T-helper 2 cell treated with Interferon-gamma antibody and Interleukin-4, amounts not matched to agents 100 ng/mL and 5 ng/mL, for 36 hours (primary cell): ENCODE measurements around the gene TNFSF15. TPM values are rescaled to one million over a fixed set of nuclear protein-coding genes. Genes with fewer than 3 reads are reported as not detected.

Experiments
- intact Hi-C: fragments of 100-400 bp; cut with micrococcal nuclease; formaldehyde crosslinking; loops from one replicate; pipeline ENCODE4 v1.15.1; 2023
- total RNA-seq: library from RNA; stranded (reverse); gene quantifications from 2 replicates; pipeline ENCODE4 v1.2.3, GENCODE V29; 2022

The TNFSF15 gene
- 0.64 and 0.73 TPM in 2 replicates for total RNA-seq

DNA sequence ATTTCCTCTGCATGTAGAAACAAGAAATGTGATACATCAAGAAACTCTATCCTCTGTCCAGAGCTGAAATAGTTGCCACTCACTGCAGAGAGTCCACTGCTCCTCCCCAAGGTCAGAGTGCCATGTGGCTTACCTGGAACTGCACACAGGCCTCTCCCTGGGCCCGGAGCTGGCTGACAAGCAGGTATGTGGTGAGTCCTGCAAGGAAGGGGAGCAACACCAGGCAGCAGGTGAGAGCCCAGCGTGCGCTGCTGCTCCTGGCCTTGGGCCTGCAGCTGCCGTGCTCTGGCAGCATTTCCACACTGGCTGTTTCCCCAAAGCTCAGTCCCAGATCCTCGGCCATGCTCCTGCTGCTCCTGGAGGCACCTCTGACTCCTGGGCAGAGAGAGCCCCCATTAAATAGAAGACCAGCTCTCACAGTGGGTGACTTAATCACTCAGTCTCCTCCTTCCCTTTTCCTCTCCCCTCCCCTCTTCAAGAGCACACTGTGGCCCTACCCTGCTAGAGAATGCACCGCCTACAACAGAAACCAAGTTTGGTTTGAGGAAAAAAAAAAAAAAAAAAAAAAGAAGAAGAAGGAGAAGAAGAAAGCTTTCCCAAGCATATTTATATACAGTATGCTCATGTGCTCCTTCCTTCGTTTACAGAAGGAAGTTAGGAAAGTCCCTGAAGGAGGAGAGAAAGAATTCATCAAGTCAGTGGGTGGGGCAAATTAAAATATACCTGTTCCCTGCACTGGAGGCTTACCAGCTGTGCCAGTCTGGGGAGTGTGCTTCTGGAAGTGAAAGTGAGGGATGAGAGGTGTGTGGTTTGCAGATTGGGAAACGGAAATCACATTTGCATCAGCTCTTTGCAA, at the start of gene TNFSF15:
Gene TNFSF15, minus strand, starts transcription at position 370 of the 856 bp plus-strand sequence. Its CDS starts 27 bp downstream, at position 343.
- intact Hi-C loops, result loop anchor here (5.0 kb wide), 2 partner anchors 96 to 126 kb away; partner anchors contain the start of gene TNFSF8

DNA sequence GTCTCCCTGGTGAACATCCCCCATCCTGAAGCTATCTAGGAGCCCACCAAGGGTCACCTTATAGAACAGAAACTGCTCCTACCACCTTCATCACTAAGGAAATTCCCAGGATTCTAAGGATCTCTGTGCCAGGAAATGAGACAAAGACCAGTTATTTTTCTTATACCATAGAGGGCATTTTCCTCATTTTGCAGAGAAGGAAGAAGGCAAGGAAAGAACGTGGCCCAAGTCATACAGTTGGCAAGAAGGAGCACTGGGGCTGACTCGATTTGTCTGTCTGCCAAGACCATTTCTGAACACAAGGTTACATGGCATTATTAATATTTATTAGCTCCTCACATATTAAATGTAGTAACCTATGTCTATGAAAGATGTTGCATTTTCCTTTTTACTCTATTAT, 49.6 kb upstream of the TNFSF15 start:
- intact Hi-C loops, result no loop called here

DNA sequence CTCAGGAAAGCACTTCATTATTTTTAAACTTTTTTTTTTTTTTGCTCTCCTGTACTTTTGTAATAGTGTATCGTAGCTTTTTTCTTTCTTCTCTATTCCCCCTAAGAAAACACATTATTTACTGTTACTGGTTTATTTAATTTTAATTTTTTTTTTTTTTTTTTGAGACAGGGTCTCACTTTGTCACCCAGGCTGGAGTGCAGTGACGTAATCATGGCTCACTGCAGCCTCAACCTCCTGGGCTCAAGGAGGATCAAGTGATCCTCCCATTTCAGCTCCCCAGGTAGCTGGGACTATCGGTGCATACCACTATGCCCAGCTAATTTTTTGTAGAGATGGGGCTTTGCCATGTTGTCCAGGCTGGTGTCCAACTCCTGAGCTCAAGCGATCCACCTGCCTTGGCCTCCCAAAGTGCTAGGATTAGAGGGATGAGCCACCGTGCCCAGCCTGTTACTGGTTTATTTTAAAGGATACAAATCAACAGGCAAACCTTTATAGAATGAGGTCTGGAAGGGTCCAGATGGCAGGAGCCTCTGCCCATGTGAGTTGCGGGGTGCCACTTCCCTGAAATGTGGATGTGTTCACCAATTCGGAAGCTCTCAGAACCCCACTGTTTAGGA, 49.0 kb upstream of the TNFSF15 start:
- intact Hi-C loops, result loop anchor here (5.0 kb wide), 1 partner anchor 37 kb away; no protein-coding TSS in a partner anchor

DNA sequence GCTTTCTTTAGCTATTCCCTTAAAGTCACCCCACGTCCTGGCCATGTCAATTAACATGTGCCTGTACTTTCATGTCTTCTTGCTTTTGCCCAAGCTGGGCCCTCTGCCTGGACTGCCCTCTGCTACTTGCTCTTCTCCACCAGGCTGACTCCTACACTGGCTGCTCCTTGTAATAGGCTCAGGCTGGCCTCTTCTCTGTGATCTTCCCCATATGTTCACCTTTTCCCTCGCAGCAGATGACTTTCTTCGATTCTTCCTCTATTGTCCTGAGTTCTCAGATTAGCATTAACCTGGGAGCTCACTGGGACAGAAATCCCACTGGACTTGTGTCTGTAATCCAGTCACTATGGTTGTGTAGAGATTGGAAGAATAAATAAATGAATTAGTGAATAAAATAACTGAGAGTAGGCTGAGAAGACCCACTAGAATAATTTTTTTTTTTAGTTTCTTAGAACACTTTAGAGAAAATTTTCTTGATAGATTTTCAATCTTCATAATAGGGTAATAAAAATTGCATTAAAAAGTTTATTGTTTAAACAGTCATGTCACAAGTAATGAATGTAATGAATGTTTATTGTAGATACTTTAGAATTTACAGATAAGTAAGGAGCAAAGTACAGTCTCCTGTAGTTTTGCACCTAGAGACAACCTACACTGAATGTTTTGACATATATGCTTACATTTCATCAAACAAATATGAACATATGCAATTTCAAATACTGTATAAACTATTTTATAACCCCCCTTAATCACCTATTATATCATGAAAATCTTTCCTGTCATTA, 47.4 kb upstream of the TNFSF15 start:
- intact Hi-C loops, result loop anchor here (5.0 kb wide), 1 partner anchor 39 kb away; no protein-coding TSS in a partner anchor

DNA sequence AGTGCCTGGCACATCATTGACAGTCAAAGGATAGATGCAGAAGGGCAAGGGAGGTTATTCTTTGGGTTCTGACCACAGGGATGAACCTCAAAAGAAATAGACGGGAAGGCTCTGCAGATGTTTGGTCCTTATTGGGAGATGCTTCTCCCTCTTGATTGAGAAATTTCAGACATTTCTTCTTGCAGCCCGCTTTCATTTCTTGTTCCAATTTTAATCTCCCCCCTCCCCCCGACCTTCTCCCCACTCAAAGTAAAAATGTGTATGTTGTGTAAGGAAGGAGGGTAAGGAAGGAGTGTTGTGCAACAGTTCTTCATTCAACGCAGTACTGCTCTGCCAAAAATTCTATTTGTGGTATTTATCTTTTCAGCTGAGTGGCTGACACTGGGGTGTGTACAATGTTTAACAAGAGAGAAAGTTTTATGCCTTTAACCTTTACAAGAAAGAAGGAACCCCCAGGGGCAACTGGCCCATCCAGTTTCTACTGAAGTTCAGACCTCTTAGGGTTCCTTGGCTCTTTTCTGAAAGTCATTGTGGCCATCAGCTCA, 46.3 kb upstream of the TNFSF15 start:
- intact Hi-C loops, result loop anchor here (5.0 kb wide), 1 partner anchor 40 kb away; no protein-coding TSS in a partner anchor

DNA sequence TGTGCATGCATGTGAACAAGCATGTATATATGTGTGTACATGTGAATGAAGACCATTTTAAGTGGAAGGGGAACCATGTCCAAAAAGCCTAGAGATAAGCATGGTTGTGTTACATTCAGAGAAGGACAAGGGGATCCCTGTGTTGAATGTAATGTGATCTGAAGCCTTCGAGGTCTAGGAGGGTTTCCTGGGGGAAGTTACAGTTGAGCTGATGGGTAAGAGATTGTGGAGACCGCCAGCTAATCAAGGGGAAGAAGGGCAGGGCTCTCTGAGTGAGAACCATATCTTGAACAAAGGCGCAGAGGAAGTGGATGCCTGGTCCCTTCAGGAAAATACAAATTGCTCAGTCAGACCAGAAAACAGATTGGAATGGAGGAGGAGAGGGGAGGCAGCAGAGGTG, 45.5 kb upstream of the TNFSF15 start:
- intact Hi-C loops, result loop anchor here (5.0 kb wide), 1 partner anchor 41 kb away; no protein-coding TSS in a partner anchor

DNA sequence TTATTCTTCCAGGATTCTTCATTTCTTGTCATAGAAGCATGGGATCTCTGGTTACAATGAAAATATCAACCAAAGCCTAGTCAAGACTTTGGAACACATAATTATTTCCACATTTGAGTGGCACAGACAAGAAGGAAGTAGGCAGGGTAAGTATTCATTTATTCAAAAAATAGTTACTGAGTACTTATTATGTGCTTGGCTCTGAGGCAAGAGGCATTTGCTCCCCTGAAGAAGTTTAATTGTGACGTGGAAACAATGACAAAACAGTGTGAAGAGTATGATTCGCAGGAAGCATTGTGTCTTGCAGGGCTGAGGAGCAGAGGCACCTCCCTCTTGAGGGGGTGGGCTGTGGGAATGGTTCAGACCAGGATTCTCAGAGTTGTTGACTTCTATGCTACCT, 45.0 kb upstream of the TNFSF15 start:
- intact Hi-C loops, result loop anchor here (5.0 kb wide), 1 partner anchor 41 kb away; no protein-coding TSS in a partner anchor

DNA sequence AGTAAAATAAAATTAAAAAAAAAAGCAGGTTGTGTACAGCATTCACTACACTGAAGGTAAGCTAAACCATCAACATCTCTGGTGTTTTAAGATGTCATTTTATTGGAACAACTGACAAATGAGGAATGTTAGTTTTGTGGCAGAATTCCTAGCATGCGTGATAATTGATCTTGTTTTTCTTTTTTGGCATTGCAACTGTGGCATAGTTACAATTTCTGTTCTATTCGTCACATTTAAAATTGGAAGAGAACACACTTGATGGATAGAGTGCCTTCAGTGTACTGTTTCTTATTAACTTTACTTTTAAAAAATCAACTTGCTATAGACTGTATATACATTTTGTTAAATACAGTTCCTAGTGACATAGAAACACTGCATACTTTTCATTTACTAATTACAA, 43.6 kb upstream of the TNFSF15 start:
- intact Hi-C loops, result no loop called here

DNA sequence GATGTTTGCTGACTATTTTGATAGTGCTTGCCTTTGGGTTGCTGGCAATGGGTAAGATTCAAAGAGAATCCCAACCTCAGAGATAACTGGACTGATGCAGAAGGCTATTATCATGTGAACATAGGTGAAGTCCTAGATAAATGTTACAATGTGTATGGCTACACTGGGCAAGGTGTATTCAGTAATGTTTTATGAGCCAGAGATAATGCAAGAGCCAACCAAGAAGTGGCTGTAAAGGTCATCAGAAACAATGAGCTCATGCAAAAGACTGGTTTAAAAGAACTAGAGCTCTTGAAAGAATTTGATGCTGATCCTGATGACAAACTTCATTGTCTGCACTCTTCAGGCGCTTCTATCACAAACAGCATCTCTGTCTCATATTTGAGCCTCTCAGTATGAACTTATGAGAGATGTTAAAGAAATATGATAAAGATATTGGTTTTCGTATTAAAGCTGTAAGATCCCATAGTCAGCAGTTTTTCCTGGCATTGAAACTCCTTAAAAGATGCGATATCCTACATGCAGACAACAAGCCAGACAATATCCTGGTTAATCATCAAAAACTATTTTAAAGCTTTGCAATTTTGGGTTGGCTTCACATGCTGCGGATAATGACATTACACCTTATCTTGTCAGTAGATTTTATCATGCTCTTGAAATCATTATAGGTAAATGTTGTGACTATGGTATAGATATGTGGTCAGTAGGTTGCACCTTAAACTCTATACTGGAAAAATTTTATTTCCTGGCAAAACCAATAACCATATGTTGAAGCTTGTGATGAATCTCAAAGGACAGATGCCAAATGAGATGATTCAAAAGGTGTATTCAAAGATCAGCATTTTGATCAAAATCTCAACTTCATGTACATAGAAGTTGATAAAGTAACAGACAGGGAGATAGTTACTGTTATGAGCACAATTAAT, 41.9 kb upstream of the TNFSF15 start:
- intact Hi-C loops, result no loop called here

DNA sequence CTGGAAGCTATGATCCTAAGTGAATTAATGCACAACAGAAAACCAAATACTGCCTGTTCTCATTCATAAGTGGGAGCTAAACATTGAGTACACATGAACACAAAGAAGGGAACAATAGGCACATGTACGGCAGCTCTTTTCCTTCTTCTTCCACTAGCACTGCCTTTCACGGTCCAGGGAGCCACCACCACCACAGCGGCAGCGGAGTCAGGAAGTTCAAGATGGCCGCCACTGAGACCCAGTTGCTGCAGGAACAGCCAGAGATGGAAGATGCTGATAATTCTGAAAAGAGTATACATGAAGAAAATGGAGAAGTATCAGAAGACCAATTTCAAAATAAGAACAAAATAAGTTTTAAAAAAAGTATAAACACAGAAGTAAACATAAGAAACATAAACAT, 39.5 kb upstream of the TNFSF15 start:
- intact Hi-C loops, result no loop called here

DNA sequence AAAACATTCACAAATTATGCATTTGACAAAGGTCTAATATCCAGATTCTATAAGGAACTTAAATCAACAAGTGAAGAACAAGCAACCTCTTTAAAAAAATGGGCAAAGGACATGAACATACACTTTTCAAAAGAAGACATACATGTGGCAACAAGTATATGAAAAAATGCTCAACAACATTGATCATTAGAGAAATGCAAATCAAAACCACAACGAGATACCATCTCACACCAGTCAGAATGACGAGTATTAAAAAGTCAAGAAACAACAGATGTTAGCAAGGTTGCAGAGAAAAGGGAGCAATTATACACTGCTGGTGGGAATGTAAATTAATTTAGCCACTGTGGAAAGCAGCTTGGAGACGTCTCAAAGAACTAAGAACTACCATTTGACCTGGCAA, 38.9 kb upstream of the TNFSF15 start:
- intact Hi-C loops, result no loop called here

DNA sequence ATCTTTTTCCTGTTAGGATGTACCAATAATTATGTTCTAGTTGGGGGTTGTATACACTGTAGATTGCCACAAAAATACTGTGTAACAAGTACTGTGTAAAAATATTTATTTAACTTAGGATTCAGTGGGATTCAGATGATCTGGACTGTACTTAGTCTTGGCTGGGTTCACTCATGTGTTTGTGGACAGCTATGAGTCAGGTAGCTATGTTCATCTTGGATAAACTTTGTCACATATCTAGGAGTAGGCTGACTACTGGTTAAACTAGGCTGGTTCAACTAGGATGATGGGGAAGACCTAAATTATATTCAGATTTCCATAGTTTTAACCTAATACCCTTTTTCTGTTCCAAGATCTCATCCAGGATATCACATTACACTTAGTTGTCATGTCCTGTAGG, 32.1 kb upstream of the TNFSF15 start:
- intact Hi-C loops, result no loop called here

DNA sequence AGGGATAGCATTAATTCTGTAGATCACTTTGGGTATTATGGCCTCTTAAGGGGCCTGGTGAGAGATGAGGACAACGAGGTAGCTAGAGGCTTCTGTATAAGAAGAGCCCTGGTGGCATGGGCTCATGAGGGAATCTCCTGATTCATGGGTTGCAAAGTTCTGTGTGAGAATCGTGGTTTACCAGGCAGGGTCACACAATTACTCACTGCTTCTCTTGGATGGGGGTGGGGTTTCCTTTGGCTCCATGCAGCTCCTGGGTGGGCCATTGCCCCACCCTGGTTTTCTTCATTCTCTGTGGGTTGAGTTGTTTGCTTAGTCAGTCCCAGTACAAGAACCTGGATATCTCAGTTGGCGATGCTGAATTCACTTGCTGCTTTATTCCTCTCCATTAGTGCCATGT, 30.9 kb upstream of the TNFSF15 start:
- intact Hi-C loops, result no loop called here

DNA sequence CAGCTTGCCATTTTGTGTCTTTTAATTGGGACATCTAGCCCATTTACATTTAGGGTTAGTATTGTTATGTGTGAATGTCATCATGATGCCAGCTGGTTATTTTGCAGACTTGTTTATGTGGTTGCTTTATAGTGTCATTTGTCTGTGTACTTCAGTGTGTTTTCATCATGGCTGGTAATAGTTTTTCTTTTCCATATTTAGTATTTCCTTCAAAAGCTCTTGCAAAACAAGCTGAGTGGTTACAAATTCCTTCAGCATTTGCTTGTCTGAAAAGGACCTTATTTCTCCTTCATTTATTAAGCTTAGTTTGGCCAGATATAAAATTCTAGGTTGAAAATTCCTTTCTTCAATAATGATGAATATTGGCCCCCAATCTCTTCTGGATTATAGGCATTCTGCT, 28.5 kb upstream of the TNFSF15 start:
- intact Hi-C loops, result no loop called here

DNA sequence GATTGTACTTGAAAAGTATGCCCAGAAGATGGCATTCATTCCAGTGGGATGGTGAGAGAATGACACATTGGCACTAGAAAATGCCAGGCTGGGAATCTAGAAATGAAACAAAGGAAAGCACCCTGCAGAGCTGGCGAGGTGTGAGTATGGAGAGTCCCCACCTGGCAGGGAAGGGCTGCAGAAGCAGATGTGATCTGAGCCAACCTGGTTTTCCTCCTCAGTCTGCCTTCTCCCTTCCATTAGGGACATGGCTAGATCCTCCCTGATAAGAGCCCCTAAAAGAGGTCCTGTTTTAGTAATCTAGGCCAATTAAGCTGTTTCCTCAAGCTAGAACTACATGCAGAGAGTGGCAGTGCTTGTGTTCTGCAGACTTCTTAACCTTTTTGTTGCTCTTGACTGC, 24.7 kb upstream of the TNFSF15 start:
- intact Hi-C loops, result no loop called here

DNA sequence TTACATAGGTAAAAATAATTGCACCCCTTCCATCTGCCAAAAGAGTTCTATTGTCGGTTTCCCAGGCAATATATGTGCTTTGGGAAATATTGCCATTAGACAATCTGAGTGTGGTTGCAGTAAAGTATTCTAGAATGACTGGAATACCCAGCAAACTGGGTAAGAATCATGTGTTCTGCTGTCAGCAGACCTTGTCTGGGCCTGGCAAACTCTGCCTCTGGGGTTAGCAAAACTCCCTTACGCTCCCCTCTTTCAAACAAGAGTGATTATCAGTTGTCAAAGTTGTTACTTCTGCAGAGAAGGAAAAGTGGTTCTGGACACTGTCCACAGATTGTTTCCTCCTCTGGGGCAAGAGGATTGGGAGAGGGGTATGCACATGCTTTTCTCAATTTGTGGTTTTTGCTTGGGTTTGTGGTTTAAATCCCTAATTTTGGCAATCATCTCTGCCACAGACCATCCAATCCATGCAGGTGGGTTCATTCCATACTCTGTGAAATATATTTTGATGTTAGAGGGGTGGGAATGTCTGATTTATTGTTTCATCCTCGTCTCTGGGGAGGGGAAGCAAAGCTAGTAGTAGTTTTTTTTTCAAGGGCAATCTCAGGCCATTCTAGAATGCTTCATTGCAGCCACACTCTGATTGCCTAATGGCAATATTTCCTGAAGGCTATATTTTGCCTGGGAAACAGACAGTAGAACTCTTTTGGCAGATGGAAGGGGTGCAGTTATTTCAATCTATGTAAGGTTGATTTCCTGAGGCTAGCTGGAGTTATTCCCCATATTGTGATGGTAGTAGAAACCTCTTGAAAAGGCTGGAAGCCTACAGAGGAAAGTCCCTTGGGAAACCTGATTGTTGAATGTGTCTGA, 24.0 kb upstream of the TNFSF15 start:
- intact Hi-C loops, result no loop called here

DNA sequence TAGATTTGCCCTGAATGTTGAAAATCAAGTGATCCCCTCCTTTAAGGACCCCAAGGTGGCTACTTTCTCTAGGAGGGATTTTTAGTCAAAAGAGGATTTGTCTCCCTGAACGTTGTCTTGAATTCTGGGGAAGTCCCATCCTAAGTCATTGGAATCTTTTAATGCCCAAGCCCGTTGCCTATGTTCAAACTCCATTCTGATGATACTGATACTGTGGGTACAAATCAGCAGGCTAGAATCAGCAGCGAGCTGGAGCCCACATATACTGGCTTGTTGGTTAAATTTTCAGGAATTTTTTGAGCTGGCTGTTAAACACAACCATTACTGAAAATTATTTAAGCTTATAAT, 22.4 kb upstream of the TNFSF15 start:
- intact Hi-C loops, result no loop called here

DNA sequence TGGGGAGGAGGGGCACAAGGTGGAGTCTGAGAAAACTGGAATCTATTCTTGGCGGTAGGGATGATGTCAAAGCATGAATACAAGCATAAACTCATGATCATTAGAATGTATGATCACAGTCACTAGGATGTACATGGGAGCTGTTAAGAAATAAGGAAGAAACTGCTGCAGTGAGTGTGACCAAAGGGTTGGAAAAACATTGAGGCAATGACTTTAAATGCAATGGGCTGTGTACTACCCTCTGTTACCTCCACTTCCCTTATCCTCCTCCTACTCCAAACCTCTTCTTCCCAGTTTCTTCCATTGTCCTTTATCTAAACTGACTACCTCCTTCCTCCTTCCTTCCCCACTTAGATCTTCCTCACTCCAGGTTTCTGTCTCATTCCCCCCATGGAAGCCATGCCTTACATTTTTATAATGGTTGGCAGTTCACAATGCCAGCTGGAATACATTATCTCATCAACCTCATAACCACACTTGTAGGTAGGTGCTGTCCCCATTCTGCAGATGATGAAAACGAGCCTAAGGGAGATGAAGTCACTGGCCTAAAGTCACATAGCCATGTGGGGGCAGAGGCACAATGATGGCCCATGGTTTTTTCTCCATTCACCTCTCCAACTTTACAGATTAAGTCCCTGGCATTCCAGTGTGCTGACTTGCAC, 21.9 kb upstream of the TNFSF15 start:
- intact Hi-C loops, result no loop called here

DNA sequence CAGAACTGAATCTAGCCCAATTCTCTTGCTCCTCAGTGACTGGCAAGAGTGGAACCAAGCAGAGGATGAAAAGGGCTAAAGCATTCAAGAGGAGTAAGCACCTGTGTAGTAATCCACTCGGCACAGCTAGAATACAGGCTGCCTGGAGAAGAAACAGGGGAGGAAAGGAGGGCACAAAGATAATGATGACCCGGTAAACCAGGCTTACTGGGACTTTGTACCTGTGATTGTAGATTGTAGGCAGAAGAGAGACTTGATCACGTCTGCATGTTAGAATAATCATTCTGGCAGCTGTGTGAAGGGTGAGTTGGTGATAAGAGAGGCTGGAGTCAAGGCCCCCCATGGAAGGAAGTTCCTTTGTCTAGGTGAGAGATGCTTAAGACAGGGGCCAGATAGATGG, 20.6 kb upstream of the TNFSF15 start:
- intact Hi-C loops, result no loop called here
